ENCODE data around the gene ARHGEF19. TPM values are rescaled to one million over a fixed set of nuclear protein-coding genes. Genes with fewer than 3 reads are reported as not detected.

ARHGEF19 gene
- total and polyA plus RNA-seq, 2 of the 4 experiments (the other 2 are of a cell fraction), result 4.5 to 16.8 TPM

DNA sequence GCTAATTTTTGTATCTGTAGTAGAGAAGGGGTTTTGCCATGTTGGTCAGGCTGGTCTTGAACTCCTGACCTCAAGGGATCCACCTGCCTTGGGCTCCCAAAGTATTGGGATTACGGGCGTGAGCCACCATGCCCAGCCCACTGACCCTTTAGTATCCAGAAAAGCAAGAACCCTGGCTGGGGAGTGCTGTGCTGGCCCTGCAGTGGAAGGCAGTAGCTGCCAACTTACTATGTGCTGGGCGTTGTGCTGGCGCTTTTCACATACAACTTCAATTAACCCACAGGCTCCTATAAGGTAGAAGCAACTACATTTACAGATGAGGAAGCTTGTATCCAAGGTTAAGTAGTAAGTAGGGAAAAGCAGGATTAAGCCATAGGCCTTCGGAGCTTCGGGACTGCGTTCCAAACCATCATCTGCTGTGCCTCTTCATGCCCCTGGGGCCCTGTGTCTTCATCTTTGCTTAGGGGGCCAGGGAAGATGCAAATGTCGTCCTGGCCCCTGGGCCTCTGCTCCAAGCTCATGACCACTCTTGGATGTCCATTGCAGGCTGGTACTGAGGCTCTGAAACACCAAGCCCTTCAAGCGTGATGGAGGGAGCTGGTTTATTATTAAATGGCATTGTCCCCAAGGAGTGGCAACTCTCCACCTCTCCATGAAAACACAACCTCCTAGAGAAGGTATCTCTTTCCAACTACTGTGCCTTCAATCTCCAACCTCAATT, 33.2 kb upstream of the ARHGEF19 start:
- no peak overlapping the region for H3K27ac ChIP-seq (ENCODE audit: insufficient read depth, low read length)
- no peak overlapping the region for H2AK9ac ChIP-seq (replicated peaks; ENCODE audit: low read depth, low read length, poor library complexity)
- BruUV-seq (replicated peaks), result no TSS peak
- peaks cover 16% of the 10 kb centered on the region for H3K9me1 ChIP-seq (ENCODE audit: insufficient read depth, low read length)
- H3K4ac ChIP-seq (ENCODE audit: low read depth, low read length), result no peak overlapping the region
- no peak overlapping the region for H3K56ac ChIP-seq (ENCODE audit: extremely low read depth, insufficient read depth, low read length)
- H2BK15ac ChIP-seq (ENCODE audit: low read depth, low read length), result no peak overlapping the region
- ChIA-PET CTCF (interaction anchor here (0.6 to 1.4 kb wide), 2 partner anchors 20 to 41 kb away, joined by 5 to 6 read pairs; no protein-coding TSS in a partner anchor), POLR2A (ENCODE audit: unreplicated experiment) (no interaction called here)
- peaks cover 8% of the 10 kb centered on the region; the same call in 1 of the 2 replicates for H4K20me1 ChIP-seq (ENCODE audit: insufficient read depth, low read length)
- no peak overlapping the region for H2BK120ac ChIP-seq (ENCODE audit: low read depth, low read length)
- ATAC-seq (ENCODE audit: low read depth) (no peak), DNase-seq (no peak)
- H3K4me2 ChIP-seq (ENCODE audit: low read depth, low read length), result no peak overlapping the region
- no peak overlapping the region for H2AFZ ChIP-seq (replicated peaks; ENCODE audit: low read length, poor library complexity)
- dilution Hi-C loops (cut with HindIII; ENCODE audit: low sequenced_read_pairs, unreplicated experiment), result no loop called here
- H3K9me3 ChIP-seq (ENCODE audit: control insufficient read depth, insufficient read depth, low read length), result no peaks in the 10 kb centered on the region
- in situ Hi-C loops (cut with MboI; ENCODE audit: low sequenced_read_pairs), result no loop called here
- H3K4me1 ChIP-seq (ENCODE audit: control insufficient read depth, insufficient read depth, low read length), result peaks cover 15% of the 10 kb centered on the region
- TF ChIP-seq MAFK (IDR thresholded peaks at IDR 0.05; ENCODE audit: low read depth, low read length), result no peak
- TF ChIP-seq, protein P1, sequence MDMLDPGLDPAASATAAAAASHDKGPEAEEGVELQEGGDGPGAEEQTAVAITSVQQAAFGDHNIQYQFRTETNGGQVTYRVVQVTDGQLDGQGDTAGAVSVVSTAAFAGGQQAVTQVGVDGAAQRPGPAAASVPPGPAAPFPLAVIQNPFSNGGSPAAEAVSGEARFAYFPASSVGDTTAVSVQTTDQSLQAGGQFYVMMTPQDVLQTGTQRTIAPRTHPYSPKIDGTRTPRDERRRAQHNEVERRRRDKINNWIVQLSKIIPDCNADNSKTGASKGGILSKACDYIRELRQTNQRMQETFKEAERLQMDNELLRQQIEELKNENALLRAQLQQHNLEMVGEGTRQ (IDR thresholded peaks at IDR 0.05; ENCODE audit: low read depth, low read length), result no peak
- TF ChIP-seq RCOR1 (IDR thresholded peaks at IDR 0.05; ENCODE audit: insufficient replicate concordance, low read length), result no peak
- no peak for TF ChIP-seq CHD1 (IDR thresholded peaks at IDR 0.05; ENCODE audit: low read depth, low read length)
- no peak for TF ChIP-seq RAD21 (IDR thresholded peaks at IDR 0.05; ENCODE audit: low read length)
- TF ChIP-seq, protein P2, sequence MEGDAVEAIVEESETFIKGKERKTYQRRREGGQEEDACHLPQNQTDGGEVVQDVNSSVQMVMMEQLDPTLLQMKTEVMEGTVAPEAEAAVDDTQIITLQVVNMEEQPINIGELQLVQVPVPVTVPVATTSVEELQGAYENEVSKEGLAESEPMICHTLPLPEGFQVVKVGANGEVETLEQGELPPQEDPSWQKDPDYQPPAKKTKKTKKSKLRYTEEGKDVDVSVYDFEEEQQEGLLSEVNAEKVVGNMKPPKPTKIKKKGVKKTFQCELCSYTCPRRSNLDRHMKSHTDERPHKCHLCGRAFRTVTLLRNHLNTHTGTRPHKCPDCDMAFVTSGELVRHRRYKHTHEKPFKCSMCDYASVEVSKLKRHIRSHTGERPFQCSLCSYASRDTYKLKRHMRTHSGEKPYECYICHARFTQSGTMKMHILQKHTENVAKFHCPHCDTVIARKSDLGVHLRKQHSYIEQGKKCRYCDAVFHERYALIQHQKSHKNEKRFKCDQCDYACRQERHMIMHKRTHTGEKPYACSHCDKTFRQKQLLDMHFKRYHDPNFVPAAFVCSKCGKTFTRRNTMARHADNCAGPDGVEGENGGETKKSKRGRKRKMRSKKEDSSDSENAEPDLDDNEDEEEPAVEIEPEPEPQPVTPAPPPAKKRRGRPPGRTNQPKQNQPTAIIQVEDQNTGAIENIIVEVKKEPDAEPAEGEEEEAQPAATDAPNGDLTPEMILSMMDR (conservative IDR thresholded peaks at IDR 0.05; ENCODE audit: low read depth, low read length), result no peak
- TF ChIP-seq FOS (IDR thresholded peaks at IDR 0.05; ENCODE audit: low read depth, low read length), result no peak
- TF ChIP-seq CEBPB (IDR thresholded peaks at IDR 0.05; ENCODE audit: low read depth, low read length), result no peak
- TF ChIP-seq MXI1 (IDR thresholded peaks at IDR 0.05; ENCODE audit: borderline replicate concordance, low read depth, low read length), result no peak
- no peak overlapping the region for H3K23ac ChIP-seq (ENCODE audit: low read depth, low read length)
- H2BK5ac ChIP-seq (ENCODE audit: low read depth, low read length, poor library complexity, severe bottlenecking), result no peak overlapping the region
- no peak overlapping the region for H2BK20ac ChIP-seq (ENCODE audit: low read depth, low read length)
- H3K14ac ChIP-seq (replicated peaks; ENCODE audit: low read depth, low read length), result no peak overlapping the region
- no peak overlapping the region for H3K9ac ChIP-seq (ENCODE audit: low read depth, low read length)
- no peak overlapping the region for H2AK5ac ChIP-seq (ENCODE audit: low read depth, low read length)
- H4K91ac ChIP-seq (ENCODE audit: insufficient read depth, low read depth, low read length), result no peak overlapping the region
- H3K18ac ChIP-seq (ENCODE audit: low read depth, low read length), result no peak overlapping the region
- H3K79me1 ChIP-seq (ENCODE audit: low read depth in 1 of 2, low read length in 2 of 2), result peaks cover 13 to 25% of the 10 kb centered on the region in 2 experiments
- no peak overlapping the region for H4K8ac ChIP-seq (ENCODE audit: low read depth in 2 of 2, low read length in 2 of 2)
- H3K4me3 ChIP-seq (ENCODE audit: insufficient read depth, low read depth, low read length), result no peak overlapping the region
- WGBS, 2 experiments (ENCODE audit: extremely low coverage in 2 of 2, insufficient read length in 1 of 2), result 95% methylated on average over 3 of the region's 9 CpGs; no CpG with 5 or more reads in 1 of the 2 experiments
- H4K5ac ChIP-seq (ENCODE audit: low read depth, low read length), result no peak overlapping the region
- intact Hi-C loops (cut with micrococcal nuclease), result loop anchor here (2.0 kb wide), 2 partner anchors 51 to 59 kb away; no protein-coding TSS in a partner anchor
- H3K27me3 ChIP-seq (ENCODE audit: control insufficient read depth, insufficient read depth, low read length), result no peaks in the 10 kb centered on the region
- peaks cover 9% of the 10 kb centered on the region for H3K36me3 ChIP-seq (ENCODE audit: control insufficient read depth, insufficient read depth, low read length)
